ENCODE results near the gene DTX2.
"Not testable (repeated sequence)": the region's sequence is repeated elsewhere in the genome, so short reads cannot be mapped to it uniquely, and the experiment has no call there.

Gene DTX2

DNA sequence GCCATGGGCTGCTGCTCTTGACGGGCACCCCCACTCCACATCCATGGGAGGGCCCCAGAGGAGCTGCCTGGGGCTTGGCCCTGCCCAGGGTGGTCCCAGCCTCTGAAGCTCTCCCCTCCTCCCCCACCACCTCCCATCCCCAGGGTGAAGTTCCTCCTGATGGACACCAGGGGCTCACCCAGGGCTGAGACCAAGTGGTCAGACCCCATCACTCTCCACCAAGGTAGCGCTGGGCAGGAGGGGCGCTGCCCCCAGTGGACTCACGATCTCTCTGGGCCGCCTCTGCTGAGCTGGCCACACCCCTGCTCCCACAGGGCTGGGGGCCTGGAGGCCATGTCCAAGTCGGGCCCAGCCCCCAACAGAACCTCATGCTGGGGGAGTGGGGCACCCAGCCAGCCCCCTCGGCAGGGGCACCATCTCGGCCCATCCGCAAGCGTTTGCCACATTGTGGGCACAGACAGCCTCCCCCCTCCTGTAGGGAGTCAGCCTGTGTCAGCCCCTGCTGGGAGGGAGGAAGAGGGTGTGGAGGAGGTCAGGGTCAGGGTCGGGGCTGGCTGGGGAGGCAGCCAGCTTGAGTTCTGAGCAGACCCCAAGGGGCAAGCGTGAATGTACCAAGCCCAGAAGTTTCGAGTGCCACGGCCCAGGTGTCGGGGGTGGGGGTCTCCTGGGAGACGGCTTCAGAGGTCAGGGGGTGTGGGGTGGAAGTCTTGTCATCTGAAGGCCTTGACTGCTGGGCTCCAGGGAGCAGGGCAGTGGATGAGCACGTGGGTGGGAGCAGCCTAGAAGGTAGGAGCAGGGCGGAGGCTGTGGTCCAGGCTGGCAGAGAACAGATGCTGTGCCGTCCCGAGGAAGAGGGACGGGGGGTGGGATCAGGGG, 51.7 kb downstream of the DTX2 start:
- no peak overlapping the region for H3K4me3 ChIP-seq (ENCODE audit: low read length)
- DNase-seq (ENCODE audit: low read depth) = no peak
- TF ChIP-seq CTCF (conservative IDR thresholded peaks at IDR 0.05; ENCODE audit: low read length) = peak; percentile 31; the same call in 1 of the 2 replicates

DNA sequence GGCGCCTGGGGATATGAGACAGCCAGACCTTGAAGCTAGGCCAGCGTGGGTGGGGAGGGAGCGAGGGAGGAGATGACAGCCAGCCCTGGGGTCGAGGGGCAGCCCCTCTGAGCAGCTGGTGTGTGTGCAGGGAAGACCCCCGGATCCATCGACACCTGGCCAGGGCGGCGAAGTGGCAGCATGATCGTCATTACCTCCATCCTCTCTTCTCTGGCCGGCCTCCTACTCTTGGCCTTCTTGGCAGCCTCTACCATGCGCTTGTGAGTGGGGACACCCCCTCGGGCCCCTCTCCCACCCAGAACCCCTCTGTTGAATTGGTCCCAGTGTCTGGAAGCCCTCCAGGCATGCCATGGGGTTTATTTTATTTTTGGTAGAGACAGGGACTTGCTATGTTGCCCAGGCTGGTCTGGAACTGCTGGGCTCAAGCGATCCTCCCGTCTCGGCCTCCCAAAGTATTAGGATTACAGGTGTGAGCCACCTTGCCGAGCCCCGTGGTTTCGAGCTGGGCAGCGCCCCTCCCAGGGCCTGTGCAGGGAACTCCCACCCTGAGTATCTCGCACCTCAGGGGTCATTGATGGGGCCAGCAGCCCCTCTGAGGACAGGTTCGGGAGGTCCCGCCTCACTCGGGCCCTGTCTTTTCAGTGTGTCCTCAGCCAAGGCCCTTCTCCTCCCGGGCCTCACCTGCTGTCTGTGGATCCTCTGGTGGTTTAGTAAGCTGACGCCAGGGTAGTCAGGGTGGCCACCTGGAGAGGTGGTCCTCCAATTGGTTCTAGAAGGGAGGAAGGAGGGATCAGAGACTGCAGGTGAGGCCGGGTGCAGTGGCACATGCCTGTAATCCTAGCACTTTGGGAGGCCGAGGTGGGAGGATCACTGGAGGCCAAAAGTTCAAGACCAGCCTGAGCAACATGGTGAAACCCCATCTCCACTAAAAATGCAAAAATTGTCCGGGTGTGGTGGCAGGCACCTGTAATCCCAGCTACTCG, 52.6 kb downstream of the DTX2 start:
- TF ChIP-seq CTCF (conservative IDR thresholded peaks at IDR 0.05; ENCODE audit: low read length) = no peak
- DNase-seq (ENCODE audit: low read depth) = no peak
- no peak overlapping the region for H3K4me3 ChIP-seq (ENCODE audit: low read length)

- no peak for TF ChIP-seq CTCF (conservative IDR thresholded peaks at IDR 0.05; ENCODE audit: low read length)
These were observed 53.6 kb downstream of the DTX2 start for GRCh38 chr7:76514926-76515771.

GRCh38 chr7:76515999-76516443, 54.5 kb downstream of the DTX2 start:
- no peak overlapping the region for H3K4me3 ChIP-seq (ENCODE audit: low read length)
- TF ChIP-seq CTCF (conservative IDR thresholded peaks at IDR 0.05; ENCODE audit: low read length) = peak; percentile 67
- DNase-seq (ENCODE audit: low read depth) = peak; percentile 35

More at GRCh38 chr7:76514926-76515771, 53.6 kb downstream of the DTX2 start:
- no peak for DNase-seq (ENCODE audit: low read depth)
- H3K4me3 ChIP-seq (ENCODE audit: low read length) = no peak overlapping the region

GRCh38 chr7:76516932-76517331, 55.4 kb downstream of the DTX2 start:
- not testable (repeated sequence) for DNase-seq (ENCODE audit: low read depth); H3K4me3 ChIP-seq (ENCODE audit: low read length)

DNA sequence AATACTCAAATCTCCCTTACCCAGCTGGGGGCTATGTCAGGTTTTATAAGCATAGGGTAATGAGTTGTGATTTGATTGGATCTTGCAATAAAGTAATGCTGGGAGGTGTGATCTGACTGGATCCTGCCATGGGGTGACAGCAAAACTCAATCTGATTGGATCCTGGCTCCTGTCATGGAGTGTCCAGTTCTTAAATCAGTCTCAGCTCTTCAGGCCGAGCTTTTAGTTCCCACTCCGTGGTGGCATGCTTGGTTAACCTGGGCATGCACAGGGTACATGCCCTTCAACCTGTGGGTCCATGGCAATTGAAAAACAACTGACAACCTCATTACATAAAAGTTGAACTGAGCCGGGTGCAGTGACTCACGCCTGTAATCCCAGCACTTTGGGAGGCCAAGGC, 64.7 kb downstream of the DTX2 start:
- DNase-seq (ENCODE audit: low read depth) = not testable (repeated sequence)

GRCh38 chr7:76531643-76532042, 70.1 kb downstream of the DTX2 start:
- DNase-seq (ENCODE audit: low read depth); H3K4me3 ChIP-seq (ENCODE audit: low read length): not testable (repeated sequence)

More for the DNA sequence above, 64.7 kb downstream of the DTX2 start:
- not testable (repeated sequence) for H3K4me3 ChIP-seq (ENCODE audit: low read length)

GRCh38 chr7:76543197-76543596, 81.7 kb downstream of the DTX2 start, which contains the start of gene SPDYE16:
Gene SPDYE16, minus strand, starts transcription at chr7:76543297. Its CDS starts 1,838 bp downstream, at chr7:76541459.
- H3K4me3 ChIP-seq (ENCODE audit: low read length); DNase-seq (ENCODE audit: low read depth): not testable (repeated sequence)

- H3K4me3 ChIP-seq (ENCODE audit: low read length) = peak overlapping the region; percentile 68
- DNase-seq (ENCODE audit: low read depth) = peak; percentile 92
These were observed 87.7 kb downstream of the DTX2 start for GRCh38 chr7:76549025-76549854.

GRCh38 chr7:76549855-76550248, 88.3 kb downstream of the DTX2 start:
- DNase-seq (ENCODE audit: low read depth) = not testable (repeated sequence)
- peak overlapping the region; percentile 68 for H3K4me3 ChIP-seq (ENCODE audit: low read length)

DNA sequence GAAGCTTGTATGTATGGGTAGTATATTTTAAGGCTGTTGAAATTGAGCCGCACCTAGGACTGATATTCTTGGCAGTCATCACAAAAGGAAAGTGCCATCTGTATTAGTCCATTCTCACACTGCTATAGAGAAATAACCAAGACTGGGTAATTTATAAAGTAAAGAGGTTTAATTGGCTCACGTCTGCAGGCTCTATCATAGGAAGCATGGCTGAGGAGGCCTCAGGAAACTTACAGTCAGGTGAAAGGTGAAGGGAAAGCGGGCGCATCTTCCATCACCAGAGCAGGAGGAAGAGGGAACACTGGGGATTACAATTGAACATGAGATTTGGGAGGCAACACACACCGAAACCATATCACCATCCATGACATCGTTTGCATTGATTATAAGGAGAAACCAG, 90.5 kb downstream of the DTX2 start:
- not testable (repeated sequence) for DNase-seq (ENCODE audit: low read depth)

More for the DNA sequence above, 90.5 kb downstream of the DTX2 start:
- not testable (repeated sequence) for H3K4me3 ChIP-seq (ENCODE audit: low read length)

Data from AG10803 (cell line).